SK-N-SH treated with all-trans-retinoic acid at 6 μM for 48 hours (cell line): ENCODE data around the gene AKT1.

Source experiments
- ATAC-seq: fragments of 200-7000 bp; cut with Tn5 transposase; 3 replicates; pipeline ENCODE4 v1.9.1; 2020; ENCODE audit warnings: mild to moderate bottlenecking, moderate library complexity
- ARNTL ChIP-seq: fragments of 450-650 bp; formaldehyde crosslinking; IDR thresholded peaks from 2 replicates; pipeline ENCODE4 v1.5.0; 2020; ENCODE audit warnings: low read depth, mild to moderate bottlenecking, moderate library complexity, borderline replicate concordance
- BACH2 ChIP-seq: fragments of 250-450 bp; sonication (Bioruptor Pico); IDR thresholded peaks from 2 replicates; pipeline ENCODE4 v1.9.0; 2021; ENCODE audit warnings: mild to moderate bottlenecking, borderline replicate concordance
- ESRRG ChIP-seq: fragments of 250-450 bp; sonication (Bioruptor Pico); IDR thresholded peaks from 2 replicates; pipeline ENCODE4 v1.6.1; 2021; ENCODE audit warnings: mild to moderate bottlenecking
- GLIS3 ChIP-seq: fragments of 250-450 bp; sonication (Bioruptor Pico); IDR thresholded peaks from 2 replicates; pipeline ENCODE4 v1.5.0; 2020; ENCODE audit warnings: mild to moderate bottlenecking, moderate library complexity
- ISL1 ChIP-seq: fragments of 250-450 bp; sonication (Bioruptor Pico); IDR thresholded peaks from 2 replicates; pipeline ENCODE4 v2.1.2; 2022; ENCODE audit warnings: mild to moderate bottlenecking, moderate library complexity
- OSR1 ChIP-seq: fragments of 250-450 bp; sonication (Bioruptor Pico); IDR thresholded peaks from 2 replicates; pipeline ENCODE4 v1.8.0; 2022; ENCODE audit warnings: moderate library complexity, mild to moderate bottlenecking, inconsistent platforms
- PATZ1 ChIP-seq: fragments of 250-450 bp; sonication (Bioruptor Pico); IDR thresholded peaks from 2 replicates; pipeline ENCODE4 v1.8.0; 2020; ENCODE audit warnings: mild to moderate bottlenecking, moderate library complexity, borderline replicate concordance
- PPARA ChIP-seq: fragments of 250-450 bp; sonication (Bioruptor Pico); IDR thresholded peaks from 2 replicates; pipeline ENCODE4 v1.5.0; 2020; ENCODE audit warnings: mild to moderate bottlenecking, borderline replicate concordance
- RARB ChIP-seq: fragments of 250-450 bp; sonication (Bioruptor Pico); IDR thresholded peaks from 2 replicates; pipeline ENCODE4 v1.8.0; 2021; ENCODE audit warnings: mild to moderate bottlenecking, moderate library complexity
- SNAI2 ChIP-seq: fragments of 250-450 bp; sonication (Bioruptor Pico); IDR thresholded peaks from 2 replicates; pipeline ENCODE4 v1.5.0; 2020; ENCODE audit warnings: mild to moderate bottlenecking, moderate library complexity
- TOX ChIP-seq: fragments of 250-450 bp; sonication (Bioruptor Pico); IDR thresholded peaks from 2 replicates; pipeline ENCODE4 v1.8.0; 2021; ENCODE audit warnings: mild to moderate bottlenecking, moderate library complexity, borderline replicate concordance
- TSHZ2 ChIP-seq: fragments of 250-450 bp; sonication (Bioruptor Pico); IDR thresholded peaks from 2 replicates; pipeline ENCODE4 v1.5.0; 2020; ENCODE audit warnings: mild to moderate bottlenecking, moderate library complexity
- ZC3H10 ChIP-seq: fragments of 250-450 bp; sonication (Bioruptor Pico); IDR thresholded peaks from 2 replicates; pipeline ENCODE4 v1.5.1; 2021; ENCODE audit warnings: mild to moderate bottlenecking, moderate library complexity
- ZFP3 ChIP-seq: fragments of 250-450 bp; sonication (Bioruptor Pico); IDR thresholded peaks from 2 replicates; pipeline ENCODE4 v1.5.0; 2020; ENCODE audit warnings: mild to moderate bottlenecking, moderate library complexity
- ZFP30 ChIP-seq: fragments of 450-650 bp; formaldehyde crosslinking; IDR thresholded peaks from 2 replicates; pipeline ENCODE4 v1.5.0; 2022; ENCODE audit warnings: mild to moderate bottlenecking, moderate library complexity
- ZNF70 ChIP-seq: fragments of 450-650 bp; formaldehyde crosslinking; IDR thresholded peaks from 2 replicates; pipeline ENCODE4 v1.5.0; 2020; ENCODE audit warnings: mild to moderate bottlenecking, moderate library complexity
- ZNF8 ChIP-seq: fragments of 450-650 bp; formaldehyde crosslinking; IDR thresholded peaks from 2 replicates; pipeline ENCODE4 v1.5.0; 2020; ENCODE audit warnings: mild to moderate bottlenecking, moderate library complexity
- TF ChIP-seq, protein P1 (sequence below): fragments of 250-450 bp; sonication (Bioruptor Pico); IDR thresholded peaks from 2 replicates; pipeline ENCODE4 v1.5.1; 2020; ENCODE audit warnings: low read depth, mild to moderate bottlenecking, moderate library complexity
- TF ChIP-seq, protein P2 (sequence below): fragments of 250-450 bp; sonication (Bioruptor Pico); IDR thresholded peaks from 2 replicates; pipeline ENCODE4 v1.5.1; 2021; ENCODE audit warnings: mild to moderate bottlenecking, moderate library complexity
- TF ChIP-seq, protein P3 (sequence below): fragments of 250-450 bp; sonication (Bioruptor Pico); IDR thresholded peaks from 2 replicates; pipeline ENCODE4 v1.8.0; 2021; ENCODE audit warnings: low read depth, mild to moderate bottlenecking, moderate library complexity, borderline replicate concordance

AKT1 gene

GRCh38 chr14:104752735-104753527, 42.6 kb downstream of the AKT1 start, which contains the start of gene SIVA1:
Gene SIVA1 (plus strand): TSS chr14:104753147. CDS start chr14:104753202, 55 bp downstream.
- peak; percentile 96 for ATAC-seq
- TF ChIP-seq ESRRG (CRISPR knock-in tag) (no peak), BACH2 (no peak), ISL1 (CRISPR knock-in tag) (no peak), OSR1 (CRISPR knock-in tag) (no peak), TSHZ2 (CRISPR knock-in tag) (no peak), PPARA (CRISPR knock-in tag) (no peak), RARB (no peak), ZNF8 (CRISPR knock-in tag) (no peak), ZFP3 (CRISPR knock-in tag) (no peak), PATZ1 (no peak), TOX (CRISPR knock-in tag) (no peak), ZC3H10 (CRISPR knock-in tag) (no peak), ARNTL (CRISPR knock-in tag) (no peak), ZNF70 (CRISPR knock-in tag) (no peak), SNAI2 (no peak)
- TF ChIP-seq, protein P1, sequence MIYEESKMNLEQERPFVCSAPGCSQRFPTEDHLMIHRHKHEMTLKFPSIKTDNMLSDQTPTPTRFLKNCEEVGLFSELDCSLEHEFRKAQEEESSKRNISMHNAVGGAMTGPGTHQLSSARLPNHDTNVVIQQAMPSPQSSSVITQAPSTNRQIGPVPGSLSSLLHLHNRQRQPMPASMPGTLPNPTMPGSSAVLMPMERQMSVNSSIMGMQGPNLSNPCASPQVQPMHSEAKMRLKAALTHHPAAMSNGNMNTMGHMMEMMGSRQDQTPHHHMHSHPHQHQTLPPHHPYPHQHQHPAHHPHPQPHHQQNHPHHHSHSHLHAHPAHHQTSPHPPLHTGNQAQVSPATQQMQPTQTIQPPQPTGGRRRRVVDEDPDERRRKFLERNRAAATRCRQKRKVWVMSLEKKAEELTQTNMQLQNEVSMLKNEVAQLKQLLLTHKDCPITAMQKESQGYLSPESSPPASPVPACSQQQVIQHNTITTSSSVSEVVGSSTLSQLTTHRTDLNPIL (CRISPR knock-in tag): no peak
- TF ChIP-seq, protein P2, sequence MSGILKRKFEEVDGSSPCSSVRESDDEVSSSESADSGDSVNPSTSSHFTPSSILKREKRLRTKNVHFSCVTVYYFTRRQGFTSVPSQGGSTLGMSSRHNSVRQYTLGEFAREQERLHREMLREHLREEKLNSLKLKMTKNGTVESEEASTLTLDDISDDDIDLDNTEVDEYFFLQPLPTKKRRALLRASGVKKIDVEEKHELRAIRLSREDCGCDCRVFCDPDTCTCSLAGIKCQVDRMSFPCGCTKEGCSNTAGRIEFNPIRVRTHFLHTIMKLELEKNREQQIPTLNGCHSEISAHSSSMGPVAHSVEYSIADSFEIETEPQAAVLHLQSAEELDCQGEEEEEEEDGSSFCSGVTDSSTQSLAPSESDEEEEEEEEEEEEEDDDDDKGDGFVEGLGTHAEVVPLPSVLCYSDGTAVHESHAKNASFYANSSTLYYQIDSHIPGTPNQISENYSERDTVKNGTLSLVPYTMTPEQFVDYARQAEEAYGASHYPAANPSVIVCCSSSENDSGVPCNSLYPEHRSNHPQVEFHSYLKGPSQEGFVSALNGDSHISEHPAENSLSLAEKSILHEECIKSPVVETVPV: no peak
- TF ChIP-seq, protein P3, sequence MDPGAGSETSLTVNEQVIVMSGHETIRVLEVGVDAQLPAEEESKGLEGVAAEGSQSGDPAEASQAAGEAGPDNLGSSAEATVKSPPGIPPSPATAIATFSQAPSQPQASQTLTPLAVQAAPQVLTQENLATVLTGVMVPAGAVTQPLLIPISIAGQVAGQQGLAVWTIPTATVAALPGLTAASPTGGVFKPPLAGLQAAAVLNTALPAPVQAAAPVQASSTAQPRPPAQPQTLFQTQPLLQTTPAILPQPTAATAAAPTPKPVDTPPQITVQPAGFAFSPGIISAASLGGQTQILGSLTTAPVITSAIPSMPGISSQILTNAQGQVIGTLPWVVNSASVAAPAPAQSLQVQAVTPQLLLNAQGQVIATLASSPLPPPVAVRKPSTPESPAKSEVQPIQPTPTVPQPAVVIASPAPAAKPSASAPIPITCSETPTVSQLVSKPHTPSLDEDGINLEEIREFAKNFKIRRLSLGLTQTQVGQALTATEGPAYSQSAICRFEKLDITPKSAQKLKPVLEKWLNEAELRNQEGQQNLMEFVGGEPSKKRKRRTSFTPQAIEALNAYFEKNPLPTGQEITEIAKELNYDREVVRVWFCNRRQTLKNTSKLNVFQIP: no peak

DNA sequence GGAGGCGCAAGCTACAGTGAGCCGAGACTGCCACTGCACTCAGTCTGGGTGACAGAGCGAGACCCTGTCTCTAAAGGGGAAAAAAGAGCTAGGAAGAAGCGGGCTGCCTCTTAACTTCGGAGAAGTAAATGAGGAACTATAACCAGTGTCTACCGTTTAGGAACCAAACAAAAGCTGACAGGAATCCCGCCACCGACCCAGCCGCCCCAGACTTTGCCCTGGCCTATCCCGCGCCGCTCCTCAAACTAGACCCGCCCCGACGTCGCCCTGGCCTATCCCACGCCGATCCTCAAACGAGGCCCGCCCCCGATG, 43.2 kb downstream of the AKT1 start:
- TF ChIP-seq RARB: no peak
- no peak for TF ChIP-seq ZNF70 (CRISPR knock-in tag)
- no peak for TF ChIP-seq ISL1 (CRISPR knock-in tag)
- TF ChIP-seq TOX (CRISPR knock-in tag): no peak
- no peak for TF ChIP-seq GLIS3
- TF ChIP-seq PPARA (CRISPR knock-in tag): no peak
- TF ChIP-seq BACH2: no peak
- no peak for TF ChIP-seq ZFP30 (CRISPR knock-in tag)
- TF ChIP-seq, protein P1 (CRISPR knock-in tag): no peak
- ATAC-seq: peak; percentile 94
